Small intestine (tissue), 7 donors: ENCODE results near the gene BCAT1. TPM values are rescaled to one million over a fixed set of nuclear protein-coding genes. Genes with fewer than 3 reads are reported as not detected.
"Not testable (repeated sequence)": the region's sequence is repeated elsewhere in the genome, so short reads cannot be mapped to it uniquely, and the experiment has no call there.

Experiments used
- DNase-seq, 2 donors: peaks; one replicate each; pipeline versions ENCODE4 v3.0.0 to v3.0.0-alpha.2; 2013
- FAIRE-seq: peaks from 2 replicates; lab custom pipeline; 2012; peaks lifted over from hg19 to GRCh38; lab: Jason Lieb, UNC
- H3K27ac ChIP-seq, 3 donors: one replicate each; pipeline ENCODE4 v1.5.1; 2013; ENCODE audit warnings: low read length in 2 of 3, mild to moderate bottlenecking in 2 of 3, control low read depth in 1 of 3, inconsistent platforms in 1 of 3, low read depth in 1 of 3, moderate library complexity in 1 of 3
- H3K27me3 ChIP-seq, 3 donors: one replicate each; pipeline ENCODE4 v1.6.1; 2013; ENCODE audit warnings: low read length in 3 of 3, inconsistent platforms in 1 of 3; ENCODE audit not compliant: control insufficient read depth in 3 of 3, insufficient read depth in 3 of 3
- H3K36me3 ChIP-seq, 3 donors: one replicate each; pipeline ENCODE4 v1.6.1; 2013; ENCODE audit warnings: low read length in 3 of 3, inconsistent platforms in 1 of 3, low read depth in 1 of 3, mild to moderate bottlenecking in 1 of 3, moderate library complexity in 1 of 3; ENCODE audit not compliant: control insufficient read depth in 3 of 3, insufficient read depth in 2 of 3
- H3K4me1 ChIP-seq, 3 donors: one replicate each; pipeline ENCODE4 v1.6.1; 2013; ENCODE audit warnings: low read length in 2 of 3, inconsistent platforms in 1 of 3, low read depth in 1 of 3, mild to moderate bottlenecking in 1 of 3, moderate library complexity in 1 of 3; ENCODE audit not compliant: control insufficient read depth in 3 of 3, insufficient read depth in 2 of 3
- H3K4me3 ChIP-seq, 3 donors: one replicate each; pipeline ENCODE4 v1.5.1; 2013; ENCODE audit warnings: low read length in 3 of 3, control low read depth in 1 of 3, inconsistent platforms in 1 of 3, low read depth in 1 of 3, mild to moderate bottlenecking in 1 of 3, moderate library complexity in 1 of 3
- H3K9me3 ChIP-seq, 2 donors: one replicate each; pipeline ENCODE4 v1.6.1; 2013; ENCODE audit warnings: low read depth in 1 of 2, low read length in 1 of 2; ENCODE audit not compliant: control insufficient read depth in 2 of 2, insufficient read depth in 1 of 2
- WGBS, 3 donors: extraction: QIAGEN DNeasy Blood & Tissue Kit; methylation state at CpG; one replicate each; pipeline ENCODE4 v1.1.7; 2013; 5-methylcytosine and 5-hydroxymethylcytosine counted together
- polyA plus RNA-seq, 4 donors: library from polyadenylated mRNA; stranded (reverse) in 3 of 4; unstranded in 1 of 4; fragments of 200-250 nt in 3 of 4; fragments of 120-200 nt in 1 of 4; gene quantifications; one replicate each; pipeline versions ENCODE4 v1.2.1 to v1.2.3, GENCODE V29; 2013
- donor health status: healthy with polysubstance abuse.
- donor health status: control.
- donor health status: control.
- donor health status: Bipolar disorder and iron deficiency.
- donor health status: healthy.

The BCAT1 gene
- polyA plus RNA-seq, 4 donors: 0.22 to 5.3 (median 3.0) TPM

- DNase-seq (no peak), FAIRE-seq (no peak)
- Histone ChIP-seq H3K27ac (no peak overlapping the region), H3K27me3 (no peaks in the 10 kb centered on the region), H3K9me3 (no peaks in the 10 kb centered on the region), H3K4me1 (peaks cover 0 to 3% (median 0%) of the 10 kb centered on the region in 3 donors), H3K4me3 (no peak overlapping the region), H3K36me3 (no peaks in the 10 kb centered on the region)
- WGBS, 3 donors: 71 to 92% (median 80%) methylated on average over 3 of the region's 3 CpGs
Observed at GRCh38 chr12:24913953-24914352, 34.9 kb downstream of the BCAT1 start.

- Histone ChIP-seq H3K9me3 (no peaks in the 10 kb centered on the region), H3K4me1 (peaks cover 0 to 3% (median 0%) of the 10 kb centered on the region in 3 donors), H3K4me3 (no peak overlapping the region), H3K36me3 (no peaks in the 10 kb centered on the region), H3K27ac (no peak overlapping the region), H3K27me3 (no peaks in the 10 kb centered on the region)
- DNase-seq (no peak), FAIRE-seq (no peak)
- 65 to 80% (median 76%) methylated on average over 3 of the region's 3 CpGs for WGBS, 3 donors
Observed at GRCh38 chr12:24913130-24913529, 35.8 kb downstream of the BCAT1 start.

DNA sequence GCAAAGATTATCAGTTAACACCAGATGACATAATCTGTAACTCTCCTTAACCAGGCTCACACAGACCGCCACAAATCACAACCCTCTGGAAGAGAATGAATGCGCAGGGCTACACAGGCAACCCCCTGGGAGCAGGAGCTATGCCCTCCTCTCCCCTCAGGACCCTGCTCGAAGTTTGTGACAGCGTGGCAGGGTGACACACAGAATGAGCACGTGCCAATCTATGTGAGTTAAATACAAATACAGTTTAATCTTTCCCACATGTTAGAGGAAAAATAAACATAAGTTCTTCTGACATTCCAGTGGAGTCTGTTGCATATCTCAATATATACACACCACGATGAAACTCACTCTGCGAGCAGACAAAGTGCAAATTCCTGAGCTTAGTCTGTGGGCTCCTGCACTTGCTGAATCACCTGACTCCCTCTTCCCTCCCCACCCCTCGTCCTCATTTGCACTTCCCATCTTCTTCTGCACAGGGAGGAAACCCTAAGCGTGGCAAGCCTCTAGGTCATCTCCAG lies 37.6 kb downstream of the BCAT1 start:
- no peaks in the 10 kb centered on the region for H3K27me3 ChIP-seq
- no peak for FAIRE-seq

DNA sequence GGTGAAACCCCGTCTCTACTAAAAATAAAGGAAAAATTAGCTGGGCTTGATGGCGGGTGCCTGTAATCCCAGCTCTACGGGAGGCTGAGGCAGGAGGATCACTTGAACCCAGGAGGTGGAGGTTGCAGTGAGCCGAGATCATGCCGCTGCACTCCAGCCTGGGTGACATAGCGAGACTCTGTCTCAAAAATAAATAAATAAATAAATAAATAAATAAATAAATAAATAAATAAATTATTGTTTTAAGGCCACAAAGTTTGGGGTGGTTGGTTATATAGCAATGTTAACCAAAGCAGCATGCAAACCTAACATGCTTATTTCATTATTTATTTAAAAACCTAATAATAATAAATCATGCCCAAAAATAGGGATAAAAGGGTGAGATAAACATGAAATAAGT lies 38.7 kb downstream of the BCAT1 start:
- not testable (repeated sequence) for H3K27me3 ChIP-seq, H3K27ac ChIP-seq, H3K9me3 ChIP-seq, H3K36me3 ChIP-seq, FAIRE-seq, H3K4me1 ChIP-seq, DNase-seq, H3K4me3 ChIP-seq
- 94 to 96% (median 95%) methylated on average over 6 of the region's 6 CpGs for WGBS, 3 donors

More for the DNA sequence above, 37.6 kb downstream of the BCAT1 start:
- Histone ChIP-seq H3K4me1 (peaks cover 0 to 3% (median 0%) of the 10 kb centered on the region in 3 donors), H3K9me3 (no peaks in the 10 kb centered on the region), H3K4me3 (no peak overlapping the region), H3K27ac (peak overlapping the region in 1 of 3 donors; percentile 65), H3K36me3 (no peaks in the 10 kb centered on the region)
- DNase-seq: peak in 1 of 2 donors; percentile 7
- WGBS, 3 donors: 25 to 43% (median 36%) methylated on average over 9 of the region's 9 CpGs

- WGBS, 3 donors: 60 to 67% (median 66%) methylated on average over 3 of the region's 3 CpGs
- Histone ChIP-seq H3K27ac (no peak overlapping the region), H3K27me3 (no peaks in the 10 kb centered on the region), H3K9me3 (no peaks in the 10 kb centered on the region), H3K4me3 (no peak overlapping the region), H3K36me3 (no peaks in the 10 kb centered on the region), H3K4me1 (peaks cover 0 to 3% (median 0%) of the 10 kb centered on the region in 3 donors)
- FAIRE-seq (no peak), DNase-seq (no peak)
Observed at GRCh38 chr12:24909667-24910066, 39.2 kb downstream of the BCAT1 start.

DNA sequence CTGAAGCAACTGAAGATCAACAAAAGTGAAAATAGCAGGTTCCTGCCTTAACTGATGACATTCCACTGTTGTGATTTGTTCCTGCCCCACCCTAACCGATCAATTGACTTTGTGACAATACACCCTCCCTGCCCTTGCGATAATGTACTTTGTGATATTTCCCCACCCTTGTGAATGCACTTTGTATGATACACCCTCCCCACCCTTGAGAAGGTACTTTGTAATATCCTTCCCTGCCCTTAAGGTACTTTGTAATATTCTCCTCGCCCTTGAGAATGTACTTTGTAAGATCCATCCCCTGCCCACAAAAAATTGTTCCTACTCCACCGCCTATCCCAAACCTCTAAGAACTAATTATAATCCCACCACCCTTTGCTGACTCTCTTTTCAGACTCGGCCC lies 41.4 kb downstream of the BCAT1 start:
- H3K9me3 ChIP-seq: no peaks in the 10 kb centered on the region
- H3K36me3 ChIP-seq: no peaks in the 10 kb centered on the region
- WGBS, 3 donors: 67 to 84% (median 81%) methylated on average over 5 of the region's 5 CpGs
- peaks cover 0 to 16% (median 9%) of the 10 kb centered on the region in 3 donors for H3K27me3 ChIP-seq
- H3K4me3 ChIP-seq: no peak overlapping the region
- no peak for FAIRE-seq
- DNase-seq: no peak
- peaks cover 0 to 3% (median 0%) of the 10 kb centered on the region in 3 donors for H3K4me1 ChIP-seq
- no peak overlapping the region for H3K27ac ChIP-seq

DNA sequence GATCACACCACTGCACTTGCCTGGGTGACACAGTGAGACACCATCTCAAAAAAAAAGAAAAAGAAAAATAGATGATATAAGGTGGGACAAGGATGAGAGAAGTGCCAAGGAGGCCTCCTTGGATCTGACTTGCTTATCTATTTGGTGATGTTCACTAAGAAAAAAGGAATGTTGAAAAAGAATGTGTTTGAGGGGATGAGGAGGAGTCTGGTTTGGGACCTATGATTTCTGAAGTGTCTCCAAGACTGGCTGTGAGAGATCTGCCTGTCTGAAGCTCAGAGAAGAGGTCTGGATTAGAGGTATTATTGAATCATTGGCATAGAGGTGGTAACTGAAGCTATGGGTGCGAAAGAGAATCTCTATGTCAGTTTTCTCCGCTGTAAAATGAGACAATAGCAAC lies 42.8 kb downstream of the BCAT1 start:
- FAIRE-seq (no peak), DNase-seq (no peak)
- Histone ChIP-seq H3K27ac (no peak overlapping the region), H3K4me3 (no peak overlapping the region), H3K27me3 (peaks cover 4 to 26% (median 15%) of the 10 kb centered on the region in 3 donors), H3K36me3 (no peaks in the 10 kb centered on the region), H3K9me3 (no peaks in the 10 kb centered on the region), H3K4me1 (peaks cover 0 to under 1% (median 0%) of the 10 kb centered on the region in 3 donors)
- WGBS, 3 donors: 91 to 98% (median 94%) methylated on average over 2 of the region's 2 CpGs

DNA sequence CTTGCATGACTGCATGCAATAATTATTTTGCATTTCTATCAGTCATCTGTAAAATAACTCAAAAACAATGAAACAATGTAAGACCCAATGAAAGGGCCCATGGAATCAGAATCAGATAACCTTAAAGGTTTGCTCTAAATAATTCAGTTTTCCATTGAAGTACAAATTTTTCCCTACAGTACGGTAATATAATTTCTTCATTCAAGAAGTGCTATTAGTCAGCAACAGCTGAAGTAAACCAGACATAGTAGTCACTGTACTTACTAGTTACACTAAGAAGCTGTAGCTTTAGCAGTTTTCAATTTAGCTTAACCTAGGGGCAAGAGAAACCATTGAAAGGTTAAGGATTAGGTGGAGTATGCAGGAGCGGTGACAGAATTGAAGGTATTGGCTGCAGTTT lies 43.5 kb downstream of the BCAT1 start:
- no peaks in the 10 kb centered on the region for H3K9me3 ChIP-seq
- H3K27ac ChIP-seq: no peak overlapping the region
- no peaks in the 10 kb centered on the region for H3K36me3 ChIP-seq
- no peak overlapping the region for H3K4me3 ChIP-seq
- no peaks in the 10 kb centered on the region for H3K4me1 ChIP-seq
- no peak for FAIRE-seq
- 49 to 86% (median 50%) methylated on average over 2 of the region's 2 CpGs for WGBS, 3 donors
- H3K27me3 ChIP-seq: peaks cover 4 to 32% (median 15%) of the 10 kb centered on the region in 3 donors
- no peak for DNase-seq

- Histone ChIP-seq H3K27ac (no peak overlapping the region), H3K4me1 (no peaks in the 10 kb centered on the region), H3K4me3 (no peak overlapping the region), H3K9me3 (no peaks in the 10 kb centered on the region), H3K36me3 (no peaks in the 10 kb centered on the region), H3K27me3 (peaks cover 4 to 35% (median 15%) of the 10 kb centered on the region in 3 donors)
- DNase-seq: no peak
- FAIRE-seq: no peak
- 90 to 97% (median 95%) methylated on average over 1 of the region's 1 CpG for WGBS, 3 donors
Observed at GRCh38 chr12:24904871-24905270, 44.0 kb downstream of the BCAT1 start.
